C4-2B (cell line): Measurements from ENCODE around the gene SOS1.

Experiments
- CTCF ChIP-seq: fragments of 450-650 bp; conservative IDR thresholded peaks from 2 replicates; pipeline ENCODE4 v1.5.1; 2017; ENCODE audit warnings: mild to moderate bottlenecking
- ZFX ChIP-seq: fragments of 450-650 bp; IDR thresholded peaks from 2 replicates; pipeline ENCODE4 v1.6.1; 2017

- no peak for TF ChIP-seq CTCF
- TF ChIP-seq ZFX = no peak
Observed at GRCh38 chr2:38991899-38992298, 129.0 kb downstream of the SOS1 start.
